Measurements from ENCODE around the gene FOXN1. TPM values are rescaled to one million over a fixed set of nuclear protein-coding genes. Genes with fewer than 3 reads are reported as not detected.
A peak's percentile ranks its signal among the peaks of the same experiment; 100 is the strongest.

The FOXN1 gene
- total and polyA plus RNA-seq, 8 donors, result 0.02 to 0.19 (median 0.09) TPM; not detected in 5

- no peak for TF ChIP-seq CTCF (IDR thresholded peaks at IDR 0.05)
- Histone ChIP-seq H3K4me1 (no peaks in the 10 kb centered on the region), H3K9me3 (no peaks in the 10 kb centered on the region), H3K36me3 (peaks cover 0 to 28% (median 4%) of the 10 kb centered on the region in 3 donors), H3K27ac (no peak overlapping the region), H3K27me3 (no peaks in the 10 kb centered on the region), H3K4me3 (no peak overlapping the region)
- 79 to 87% methylated on average over 3 of the region's 3 CpGs for WGBS, 2 donors
- no peak for FAIRE-seq
- no peak for DNase-seq
- intact Hi-C loops (cut with DNase I), result no loop called here
- peak; percentile 35 to 76 (median 66) for ATAC-seq
Observed at GRCh38 chr17:28563475-28563874, 57.3 kb downstream of the FOXN1 start.

- Histone ChIP-seq H3K36me3 (peaks cover 0 to 10% (median 4%) of the 10 kb centered on the region in 3 donors), H3K9me3 (no peaks in the 10 kb centered on the region), H3K4me1 (peaks cover 6 to 15% (median 9%) of the 10 kb centered on the region in 3 donors), H3K4me3 (no peak overlapping the region), H3K27me3 (no peaks in the 10 kb centered on the region), H3K27ac (no peak overlapping the region)
- TF ChIP-seq CTCF (IDR thresholded peaks at IDR 0.05), result no peak
- WGBS, 2 donors, result 81 to 95% methylated on average over 3 of the region's 3 CpGs
- no peak for ATAC-seq
- FAIRE-seq, result no peak
- intact Hi-C loops (cut with DNase I), result no loop called here
- DNase-seq, result no peak
Observed at GRCh38 chr17:28567604-28568003, 61.5 kb downstream of the FOXN1 start.

- FAIRE-seq (no peak), ATAC-seq (no peak), DNase-seq (no peak)
- Histone ChIP-seq H3K9me3 (no peaks in the 10 kb centered on the region), H3K4me3 (no peak overlapping the region), H3K36me3 (no peaks in the 10 kb centered on the region), H3K27ac (no peak overlapping the region), H3K4me1 (peaks cover 6 to 15% (median 9%) of the 10 kb centered on the region in 3 donors), H3K27me3 (no peaks in the 10 kb centered on the region)
- 95 to 100% methylated on average over 1 of the region's 1 CpG for WGBS, 2 donors
- TF ChIP-seq CTCF (IDR thresholded peaks at IDR 0.05), result no peak
- intact Hi-C loops (cut with DNase I), result no loop called here
Observed at GRCh38 chr17:28569446-28569845, 63.3 kb downstream of the FOXN1 start.

- ATAC-seq (peak; percentile 25 to 68 (median 50)), DNase-seq (peak in 1 of 6 donors; percentile 41), FAIRE-seq (no peak)
- no peak for TF ChIP-seq CTCF (IDR thresholded peaks at IDR 0.05)
- H3K4me3 ChIP-seq, result peak overlapping the region; percentile 80 to 98 (median 89)
- H3K27me3 ChIP-seq, result no peaks in the 10 kb centered on the region
- peak overlapping the region; percentile 66 to 82 (median 73) for H3K27ac ChIP-seq
- peaks cover 6 to 15% (median 9%) of the 10 kb centered on the region in 3 donors for H3K4me1 ChIP-seq
- intact Hi-C loops (cut with DNase I), result no loop called here
- no peaks in the 10 kb centered on the region for H3K36me3 ChIP-seq
- 1% methylated on average over 36 to 39 of the region's 39 CpGs for WGBS, 2 donors
- H3K9me3 ChIP-seq, result no peaks in the 10 kb centered on the region
Observed at GRCh38 chr17:28570716-28571360, 64.7 kb downstream of the FOXN1 start.

Data from pancreas (tissue), 10 donors.